Mucosa of rectum (tissue), 2 donors: ENCODE measurements around the gene MSMB.
A peak's percentile ranks its signal among the peaks of the same experiment; 100 is the strongest.

Source experiments
- H3K27ac ChIP-seq, 2 donors: one replicate each; pipeline ENCODE4 v1.7.0; 2013; ENCODE audit warnings: inconsistent platforms in 2 of 2, low read depth in 2 of 2, low read length in 2 of 2
- H3K27me3 ChIP-seq, 2 donors: one replicate each; pipeline ENCODE4 v1.7.0; 2013; ENCODE audit warnings: low read length in 2 of 2; ENCODE audit not compliant: control insufficient read depth in 2 of 2, insufficient read depth in 2 of 2
- H3K36me3 ChIP-seq, 2 donors: one replicate each; pipeline ENCODE4 v1.7.0; 2013; ENCODE audit warnings: low read length in 2 of 2; ENCODE audit not compliant: control insufficient read depth in 2 of 2, insufficient read depth in 2 of 2
- H3K4me1 ChIP-seq, 2 donors: one replicate each; pipeline ENCODE4 v1.7.0; 2013; ENCODE audit warnings: low read length in 2 of 2, mild to moderate bottlenecking in 1 of 2; ENCODE audit not compliant: control insufficient read depth in 2 of 2, insufficient read depth in 2 of 2
- H3K4me3 ChIP-seq, 2 donors: one replicate each; pipeline ENCODE4 v1.7.0; 2013; ENCODE audit warnings: low read length in 2 of 2
- H3K9ac ChIP-seq, 2 donors: one replicate each; pipeline ENCODE4 v1.7.0; 2013; ENCODE audit warnings: low read length in 2 of 2, low read depth in 1 of 2, mild to moderate bottlenecking in 1 of 2
- H3K9me3 ChIP-seq, 2 donors: one replicate each; pipeline ENCODE4 v1.7.0; 2013; ENCODE audit warnings: low read length in 2 of 2; ENCODE audit not compliant: control insufficient read depth in 2 of 2
- donor health status: healthy.
- donor health status: Normal muscosa, but diverticular disease.

The MSMB gene

DNA sequence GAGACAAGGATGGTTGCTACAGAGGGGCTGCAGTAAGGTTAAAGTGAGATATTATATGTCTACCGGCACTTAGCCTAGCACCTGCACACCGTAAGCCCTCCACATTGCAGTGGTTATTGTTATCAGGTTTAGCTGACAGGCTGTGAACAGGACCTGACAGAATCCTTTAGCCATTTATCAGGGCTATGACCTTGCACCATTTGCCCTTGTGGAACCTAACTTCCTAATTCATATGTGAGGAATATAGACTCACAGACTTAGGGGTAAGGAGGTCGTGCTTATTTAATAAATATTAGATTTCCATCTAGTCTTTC, 25.8 kb downstream of the MSMB start:
- H3K36me3 ChIP-seq, result peaks cover 12 to 13% of the 10 kb centered on the region in 2 donors
- peak overlapping the region in 1 of 2 donors; percentile 1 for H3K9ac ChIP-seq
- peak overlapping the region in 1 of 2 donors; percentile 51 for H3K4me3 ChIP-seq
- H3K27ac ChIP-seq, result peak overlapping the region in 1 of 2 donors; percentile 29
- no peaks in the 10 kb centered on the region for H3K27me3 ChIP-seq
- H3K9me3 ChIP-seq, result no peaks in the 10 kb centered on the region
- H3K4me1 ChIP-seq, result peaks cover 11 to 24% of the 10 kb centered on the region in 2 donors

DNA sequence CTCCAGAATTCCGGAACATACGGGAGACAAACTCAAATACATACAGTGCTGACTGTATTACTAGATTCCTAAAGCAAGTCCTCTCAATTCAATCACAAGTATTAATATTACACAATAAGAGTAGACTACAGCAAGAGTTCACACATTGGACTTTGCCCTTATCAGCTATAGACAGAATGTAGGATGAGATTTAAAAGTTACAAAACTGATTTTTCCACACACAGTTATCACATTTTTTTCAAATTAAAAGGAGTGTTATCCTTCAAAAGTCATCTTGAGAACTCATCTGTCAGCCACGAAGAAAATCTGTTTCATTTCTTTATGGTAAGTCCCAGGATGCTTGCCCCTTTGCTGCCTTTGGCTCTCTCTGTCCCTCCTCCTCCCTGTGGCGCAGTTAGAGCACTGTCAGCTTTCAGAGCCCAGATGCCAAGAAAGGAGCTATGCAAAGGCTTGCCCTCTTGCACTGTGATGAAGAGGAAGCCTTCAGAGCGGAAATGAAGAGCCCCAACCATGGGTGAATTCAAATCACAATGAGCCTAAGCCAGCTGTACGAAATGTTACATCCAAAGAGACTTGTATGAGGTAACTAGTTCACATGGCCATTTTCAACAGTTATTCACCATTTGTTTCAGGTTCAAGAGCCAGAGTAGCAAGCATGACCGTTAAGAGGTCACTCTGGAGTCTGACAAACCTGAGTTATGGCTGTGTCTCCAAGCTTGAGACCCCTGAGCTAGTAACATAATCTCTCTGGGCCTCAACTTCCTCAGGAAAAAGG, 26.3 kb downstream of the MSMB start:
- H3K4me1 ChIP-seq, result peaks cover 11 to 21% of the 10 kb centered on the region in 2 donors
- peak overlapping the region in 1 of 2 donors; percentile 35 for H3K27ac ChIP-seq
- peaks cover 16% of the 10 kb centered on the region in 2 donors for H3K36me3 ChIP-seq
- peak overlapping the region in 1 of 2 donors; percentile 1 for H3K9ac ChIP-seq
- H3K27me3 ChIP-seq, result no peaks in the 10 kb centered on the region
- peak overlapping the region in 1 of 2 donors; percentile 51 for H3K4me3 ChIP-seq
- no peaks in the 10 kb centered on the region for H3K9me3 ChIP-seq

DNA sequence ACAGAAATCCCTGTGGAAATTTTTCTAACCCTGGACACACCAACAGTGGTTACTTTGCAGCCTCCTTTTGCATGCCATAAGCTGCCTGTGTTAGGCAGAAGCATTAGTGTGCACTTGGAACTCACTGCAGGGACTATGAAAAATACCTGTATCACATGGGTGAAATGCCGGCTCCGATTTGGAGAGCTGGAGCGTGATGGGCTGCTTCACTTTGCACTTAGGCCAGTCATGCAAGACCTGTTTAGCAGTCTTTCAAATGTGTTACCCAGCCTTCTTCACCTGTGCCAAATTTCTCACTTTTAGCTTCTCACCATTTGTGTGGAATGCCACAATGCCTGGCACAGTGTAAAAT, 26.9 kb downstream of the MSMB start:
- Histone ChIP-seq H3K36me3 (peaks cover 22% of the 10 kb centered on the region in 2 donors), H3K9me3 (no peaks in the 10 kb centered on the region), H3K4me1 (peaks cover 5 to 21% of the 10 kb centered on the region in 2 donors), H3K27ac (peak overlapping the region; percentile 12 to 35), H3K9ac (no peak overlapping the region), H3K4me3 (peak overlapping the region in 1 of 2 donors; percentile 39), H3K27me3 (no peaks in the 10 kb centered on the region)

DNA sequence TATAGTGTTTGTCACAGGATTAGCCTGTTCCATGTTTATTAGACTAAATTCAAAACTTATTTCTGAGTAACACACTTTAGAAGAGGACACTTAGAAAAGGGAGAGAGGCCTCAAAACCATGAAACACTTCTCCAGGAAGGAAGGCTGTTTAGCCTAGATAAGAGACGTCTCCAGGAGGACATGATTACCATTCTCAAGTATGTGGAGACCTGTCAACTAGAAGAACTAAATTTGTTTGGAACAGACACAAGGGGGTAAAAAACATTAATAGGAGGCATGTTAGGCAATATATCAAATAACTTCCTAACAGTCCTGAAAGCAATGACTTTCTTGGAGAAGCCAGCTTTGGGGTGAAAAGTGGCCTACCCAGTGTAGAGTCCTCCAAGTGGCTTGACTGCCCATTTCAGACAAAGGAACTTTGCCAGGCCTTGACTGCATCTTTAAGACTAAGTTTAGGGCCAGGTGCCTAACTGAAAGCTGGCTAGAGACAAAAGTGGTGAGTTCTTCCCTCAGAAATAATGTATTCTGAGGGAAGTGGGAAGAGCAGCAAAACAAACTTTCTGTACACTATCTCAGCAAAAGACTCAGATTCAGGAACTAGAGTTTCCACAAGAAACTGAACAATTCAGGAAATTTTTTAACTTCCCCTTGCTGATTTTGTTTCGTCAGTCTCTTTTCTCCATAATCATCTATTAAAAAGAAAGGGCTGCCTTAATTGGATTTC, 27.5 kb downstream of the MSMB start:
- Histone ChIP-seq H3K4me1 (peaks cover 4 to 16% of the 10 kb centered on the region in 2 donors), H3K27me3 (no peaks in the 10 kb centered on the region), H3K36me3 (peaks cover 25 to 27% of the 10 kb centered on the region in 2 donors), H3K4me3 (no peak overlapping the region), H3K9ac (peak overlapping the region in 1 of 2 donors; percentile 5), H3K27ac (peak overlapping the region; percentile 15 to 35), H3K9me3 (no peaks in the 10 kb centered on the region)

DNA sequence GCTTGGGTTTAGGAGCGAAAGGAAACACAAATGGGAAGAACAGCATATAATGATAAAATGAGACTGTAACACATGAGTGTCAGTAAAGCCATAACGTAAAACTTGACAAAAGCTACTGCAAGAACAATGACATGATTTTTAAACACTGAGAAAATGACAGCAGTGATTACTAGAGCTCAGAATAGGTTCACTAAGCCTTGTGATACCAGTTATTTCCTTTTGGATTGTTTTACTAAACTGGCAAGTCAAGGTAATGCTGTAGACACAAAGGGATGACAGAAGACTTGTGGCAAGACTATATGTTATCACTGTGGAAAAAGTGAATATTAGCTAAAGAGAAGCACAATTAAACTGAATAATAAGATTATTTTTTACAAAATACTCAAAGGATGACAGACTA, 28.3 kb downstream of the MSMB start:
- H3K4me3 ChIP-seq, result no peak overlapping the region
- peaks cover 0 to 11% of the 10 kb centered on the region in 2 donors for H3K4me1 ChIP-seq
- peaks cover 34 to 36% of the 10 kb centered on the region in 2 donors for H3K36me3 ChIP-seq
- H3K27me3 ChIP-seq, result no peaks in the 10 kb centered on the region
- H3K27ac ChIP-seq, result no peak overlapping the region
- no peaks in the 10 kb centered on the region for H3K9me3 ChIP-seq
- no peak overlapping the region for H3K9ac ChIP-seq

DNA sequence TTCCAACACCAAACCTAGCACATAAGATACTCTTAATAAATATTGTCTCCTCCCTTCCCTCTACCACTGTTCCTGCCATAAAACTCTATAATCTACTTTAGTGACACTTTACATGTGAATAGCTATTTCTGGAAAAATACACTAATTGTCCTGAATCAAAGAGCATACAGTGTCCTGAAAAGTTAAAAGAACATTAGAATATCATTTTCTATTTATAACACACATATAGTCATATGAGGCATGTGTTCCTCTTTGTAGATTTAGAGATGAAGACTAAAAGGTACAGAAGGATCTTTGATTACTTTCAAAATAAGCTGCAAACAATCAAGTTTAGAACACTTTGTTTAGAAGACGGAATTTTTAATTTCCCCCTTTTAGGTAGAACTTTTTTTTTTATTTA, 29.3 kb downstream of the MSMB start:
- Histone ChIP-seq H3K9me3 (no peaks in the 10 kb centered on the region), H3K36me3 (peaks cover 39 to 41% of the 10 kb centered on the region in 2 donors), H3K4me3 (no peak overlapping the region), H3K9ac (no peak overlapping the region), H3K27ac (no peak overlapping the region), H3K4me1 (peaks cover 0 to 11% of the 10 kb centered on the region in 2 donors), H3K27me3 (no peaks in the 10 kb centered on the region)

DNA sequence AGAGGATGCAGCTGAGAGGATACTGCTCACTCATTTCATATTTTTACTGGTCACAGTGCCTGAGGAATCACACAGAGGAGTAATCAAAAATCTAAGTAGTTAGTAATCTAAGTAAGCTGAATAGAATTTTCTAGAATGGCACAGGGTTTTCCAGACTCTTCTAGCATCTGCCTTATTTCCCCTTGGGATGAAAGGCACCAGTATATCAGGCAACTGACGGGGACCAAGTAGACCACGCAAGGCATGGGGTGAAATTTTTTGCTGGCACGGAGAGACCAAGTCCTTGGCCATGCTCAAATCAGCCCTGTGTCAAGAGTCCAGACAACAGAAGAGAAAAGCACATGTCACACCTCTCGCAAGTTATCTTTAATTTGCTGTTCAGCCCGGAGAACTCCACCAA, 29.9 kb downstream of the MSMB start:
- no peak overlapping the region for H3K9ac ChIP-seq
- no peaks in the 10 kb centered on the region for H3K27me3 ChIP-seq
- peaks cover 39 to 45% of the 10 kb centered on the region in 2 donors for H3K36me3 ChIP-seq
- H3K27ac ChIP-seq, result no peak overlapping the region
- H3K4me1 ChIP-seq, result peaks cover 0 to 11% of the 10 kb centered on the region in 2 donors
- no peaks in the 10 kb centered on the region for H3K9me3 ChIP-seq
- no peak overlapping the region for H3K4me3 ChIP-seq

DNA sequence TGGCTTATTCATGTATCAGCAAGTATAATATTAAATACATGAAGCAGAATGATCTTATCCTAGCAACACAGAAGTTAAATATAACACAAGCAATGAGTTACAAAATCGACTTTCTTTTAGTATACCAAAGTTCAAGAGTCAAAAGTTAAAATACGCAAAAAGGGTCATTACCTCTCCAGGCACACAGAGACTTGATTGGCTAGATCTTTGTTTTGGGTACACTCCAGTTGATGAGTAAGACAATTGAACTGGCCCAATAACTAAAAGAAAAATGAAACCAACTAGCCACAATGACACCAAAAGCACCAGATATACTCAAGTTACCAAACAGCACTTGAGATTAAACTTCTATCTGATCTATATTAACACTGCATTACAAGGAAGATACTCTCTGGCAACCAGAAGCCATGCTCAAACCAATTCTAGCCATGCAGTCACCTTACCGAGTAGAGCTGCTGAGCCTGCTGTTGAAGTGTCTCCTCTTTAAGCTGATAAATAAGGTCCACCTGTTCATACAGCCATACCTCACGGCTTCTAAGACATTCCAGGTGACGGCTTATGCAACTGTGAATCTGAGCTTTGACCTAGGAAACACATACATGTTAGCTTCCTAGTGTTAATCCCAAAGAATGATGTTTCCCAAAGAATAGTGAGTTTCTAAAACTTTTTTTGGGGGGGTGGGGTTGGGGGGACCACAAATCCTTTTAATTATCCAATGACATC, 31.2 kb downstream of the MSMB start:
- no peaks in the 10 kb centered on the region for H3K9me3 ChIP-seq
- H3K4me3 ChIP-seq, result no peak overlapping the region
- H3K36me3 ChIP-seq, result peaks cover 52 to 59% of the 10 kb centered on the region in 2 donors
- H3K9ac ChIP-seq, result no peak overlapping the region
- H3K4me1 ChIP-seq, result peaks cover 0 to 5% of the 10 kb centered on the region in 2 donors
- no peak overlapping the region for H3K27ac ChIP-seq
- no peaks in the 10 kb centered on the region for H3K27me3 ChIP-seq

DNA sequence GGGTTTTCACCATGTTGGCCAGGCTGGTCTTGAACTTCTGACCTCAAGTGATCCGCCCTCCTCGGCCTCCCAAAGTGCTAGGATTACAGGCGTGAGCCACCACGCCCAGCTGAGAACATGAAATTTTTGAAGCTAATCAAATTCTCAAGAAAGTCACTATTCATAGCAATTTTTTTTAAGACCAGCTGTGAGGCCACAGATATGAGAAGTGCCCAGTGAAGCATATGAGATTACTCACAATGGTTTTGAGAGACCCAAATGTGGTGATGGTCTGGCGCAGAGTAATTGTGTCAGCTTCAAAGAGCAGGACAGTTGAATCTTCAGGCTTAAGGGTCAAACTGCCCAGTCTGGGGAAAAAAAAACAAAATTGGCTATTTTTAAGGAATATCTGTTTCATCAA, 31.9 kb downstream of the MSMB start:
- peaks cover 0 to 5% of the 10 kb centered on the region in 2 donors for H3K4me1 ChIP-seq
- H3K36me3 ChIP-seq, result peaks cover 58 to 64% of the 10 kb centered on the region in 2 donors
- no peaks in the 10 kb centered on the region for H3K27me3 ChIP-seq
- no peak overlapping the region for H3K27ac ChIP-seq
- H3K4me3 ChIP-seq, result no peak overlapping the region
- H3K9ac ChIP-seq, result no peak overlapping the region
- H3K9me3 ChIP-seq, result no peaks in the 10 kb centered on the region

DNA sequence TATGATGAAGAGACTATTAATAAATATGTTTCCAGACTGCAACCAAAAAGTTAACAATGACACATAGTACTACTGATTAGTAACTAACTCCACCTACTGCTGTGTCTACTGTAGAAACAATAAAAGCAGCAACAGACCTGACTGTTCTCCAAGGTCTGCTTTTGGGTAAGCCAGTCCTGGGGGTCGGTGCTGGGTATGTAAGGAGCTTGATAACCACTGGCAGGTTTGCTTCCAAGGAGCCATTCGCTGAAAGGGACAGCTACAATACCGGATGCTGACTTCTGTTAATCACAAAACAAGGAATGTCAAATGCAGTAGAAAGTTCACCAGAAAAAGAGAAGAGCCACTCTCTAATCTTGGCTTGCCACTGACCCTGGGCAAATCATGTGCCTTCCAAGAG, 33.3 kb downstream of the MSMB start:
- no peak overlapping the region for H3K9ac ChIP-seq
- peaks cover 71 to 78% of the 10 kb centered on the region in 2 donors for H3K36me3 ChIP-seq
- no peak overlapping the region for H3K4me3 ChIP-seq
- H3K27me3 ChIP-seq, result no peaks in the 10 kb centered on the region
- H3K9me3 ChIP-seq, result no peaks in the 10 kb centered on the region
- no peaks in the 10 kb centered on the region for H3K4me1 ChIP-seq
- H3K27ac ChIP-seq, result no peak overlapping the region
